HG02763 (cell line): ENCODE results near the gene RUNX2.
"Not testable (repeated sequence)": the region's sequence is repeated elsewhere in the genome, so short reads cannot be mapped to it uniquely, and the experiment has no call there.

ENCODE experiments used
- ATAC-seq: cut with Tn5 transposase; IDR thresholded peaks from one replicate; pipeline ENCODE4 v1.9.1; 2021; ENCODE audit warnings: mild to moderate bottlenecking, moderate library complexity; ENCODE audit not compliant: unreplicated experiment

Gene RUNX2

DNA sequence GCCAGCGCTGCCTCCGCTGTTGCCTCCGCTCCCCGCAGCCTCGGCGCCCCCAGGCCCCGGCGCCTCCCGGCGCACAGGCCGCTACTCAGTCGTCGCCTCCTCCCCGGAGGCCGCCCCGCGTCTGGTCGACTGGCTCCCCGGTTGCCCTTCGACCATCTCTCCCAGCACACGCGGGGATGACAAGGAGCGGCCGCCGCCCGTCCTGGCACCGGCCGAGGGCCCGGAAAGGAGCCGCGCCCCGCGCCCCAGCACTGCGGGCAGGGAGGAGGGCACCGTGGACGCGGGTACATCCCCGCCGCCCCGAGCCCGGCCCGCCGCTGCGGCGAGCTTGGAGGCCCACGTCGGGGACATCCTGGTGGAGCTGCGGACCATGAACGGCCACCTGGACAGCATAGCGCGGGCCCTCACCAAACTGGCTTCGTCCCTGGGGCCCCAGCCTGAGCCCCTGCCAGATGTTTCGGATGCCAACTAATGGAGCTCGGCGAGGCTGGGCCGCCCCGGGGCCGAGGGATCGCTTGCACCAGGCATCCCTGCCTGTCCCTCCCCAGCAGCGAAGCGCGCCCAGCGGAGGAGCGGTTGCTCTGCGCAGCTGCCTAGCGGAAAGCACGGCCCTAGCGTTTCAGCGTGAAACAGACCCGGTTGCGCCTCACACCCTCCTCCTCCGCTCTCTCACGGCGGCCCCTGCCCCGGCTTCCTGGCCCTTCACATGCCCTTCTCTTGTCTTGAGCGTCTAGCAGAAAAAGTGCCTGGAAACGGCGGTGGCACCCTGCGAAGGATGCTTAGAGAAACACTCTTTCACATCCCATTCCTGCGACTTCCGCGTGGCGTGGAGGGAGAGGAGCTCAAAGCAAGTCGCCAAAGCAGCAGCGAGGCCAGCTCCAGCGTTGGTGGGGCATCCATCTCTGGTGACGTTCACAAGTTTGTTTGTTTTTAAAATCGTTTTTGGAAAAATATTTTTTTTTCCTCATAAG lies 335.4 kb downstream of the RUNX2 start:
- no peak for ATAC-seq

GRCh38 chr6:45664707-45665106 lies 336.6 kb downstream of the RUNX2 start:
- no peak for ATAC-seq

- no peak for ATAC-seq
These were observed 337.7 kb downstream of the RUNX2 start for GRCh38 chr6:45665859-45666258.

DNA sequence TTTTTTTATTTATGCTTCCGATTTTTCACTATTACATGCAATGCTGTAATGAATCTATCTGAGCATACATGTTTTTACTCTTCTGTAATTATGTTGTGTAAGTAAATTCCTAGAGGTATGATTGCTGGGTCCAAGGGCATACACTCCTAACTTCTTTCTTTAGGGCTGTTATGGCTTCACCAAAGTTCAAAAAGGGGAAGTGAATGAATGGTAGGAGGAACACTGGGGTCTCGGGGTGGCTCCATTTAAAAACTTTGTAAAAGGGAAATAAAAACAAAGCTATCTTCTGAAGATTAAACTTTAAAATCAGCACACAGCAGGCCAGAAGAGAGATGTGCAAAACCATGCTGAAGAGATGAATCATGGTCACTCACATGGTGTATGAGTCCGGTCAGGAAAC lies 338.7 kb downstream of the RUNX2 start:
- ATAC-seq: no peak

DNA sequence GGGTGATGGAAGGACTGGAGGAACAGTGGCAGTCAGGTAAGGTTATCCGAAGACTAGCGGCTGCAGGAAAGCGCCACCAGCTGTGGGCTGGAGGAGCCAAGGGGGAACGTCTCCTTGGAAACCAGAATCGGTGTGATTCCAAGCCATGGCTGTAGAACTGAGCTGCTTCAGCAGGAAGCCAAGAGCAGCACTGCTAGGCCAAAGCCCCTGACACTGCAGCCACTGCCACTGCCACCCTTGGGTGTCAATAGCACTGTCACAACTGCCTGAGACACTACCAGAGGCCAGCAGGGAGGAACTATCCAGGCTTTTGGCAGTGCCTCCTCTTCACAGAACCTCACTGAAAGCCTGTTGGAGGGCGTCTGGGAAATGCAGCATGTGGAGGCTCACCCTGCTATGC lies 339.2 kb downstream of the RUNX2 start:
- no peak for ATAC-seq

DNA sequence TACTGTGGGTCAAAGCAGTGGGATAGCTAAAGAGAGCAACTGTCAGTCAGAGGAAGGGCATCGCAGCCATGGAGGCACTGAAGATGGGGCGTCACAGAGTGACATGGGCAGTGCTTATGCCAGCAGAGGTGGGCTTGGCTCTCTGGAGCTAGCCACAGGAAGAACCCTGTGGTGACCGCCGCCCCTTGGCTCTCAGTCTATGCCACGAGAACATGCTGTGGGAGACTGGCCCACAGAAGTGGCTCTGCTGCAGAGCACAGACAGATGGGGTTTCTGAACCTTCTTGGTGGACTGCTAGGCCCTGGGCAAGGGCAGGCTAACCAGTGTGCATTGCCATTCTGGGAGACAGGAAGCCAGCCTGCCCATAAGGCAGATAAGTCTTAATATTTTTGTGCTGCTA lies 339.6 kb downstream of the RUNX2 start:
- ATAC-seq: no peak

- ATAC-seq: no peak
These were observed 340.6 kb downstream of the RUNX2 start for GRCh38 chr6:45668705-45669104.

DNA sequence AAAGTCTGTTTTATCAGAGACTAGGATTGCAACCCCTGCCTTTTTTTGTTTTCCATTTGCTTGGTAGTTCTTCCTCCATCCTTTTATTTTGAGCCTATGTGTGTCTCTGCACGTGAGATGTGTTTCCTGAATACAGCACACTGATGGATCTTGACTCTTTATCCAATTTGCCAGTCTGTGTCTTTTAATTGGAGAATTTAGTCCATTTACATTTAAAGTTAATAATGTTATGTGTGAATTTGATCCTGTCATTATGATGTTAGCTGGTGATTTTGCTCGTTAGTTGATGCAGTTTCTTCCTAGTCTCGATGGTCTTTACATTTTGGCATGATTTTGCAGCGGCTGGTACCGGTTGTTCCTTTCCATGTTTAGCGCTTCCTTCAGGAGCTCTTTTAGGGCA lies 345.0 kb downstream of the RUNX2 start:
- ATAC-seq: not testable (repeated sequence)

DNA sequence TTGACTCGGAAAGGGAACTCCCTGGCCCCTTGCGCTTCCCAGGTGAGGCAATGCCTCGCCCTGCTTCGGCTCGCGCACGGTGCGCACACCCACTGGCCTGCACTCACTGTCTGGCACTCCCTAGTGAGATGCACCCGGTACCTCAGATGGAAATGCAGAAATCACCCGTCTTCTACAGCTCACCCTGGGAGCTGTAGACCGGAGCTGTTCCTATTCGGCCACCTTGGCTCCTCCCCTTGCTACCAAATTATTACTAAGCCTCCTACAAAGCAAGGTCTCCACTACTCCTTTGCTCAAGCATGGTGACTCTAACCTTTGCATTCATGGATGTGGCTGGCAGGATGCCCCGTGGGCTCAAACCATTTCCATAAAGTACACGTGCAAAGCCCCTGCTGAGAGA lies 347.0 kb downstream of the RUNX2 start:
- not testable (repeated sequence) for ATAC-seq

DNA sequence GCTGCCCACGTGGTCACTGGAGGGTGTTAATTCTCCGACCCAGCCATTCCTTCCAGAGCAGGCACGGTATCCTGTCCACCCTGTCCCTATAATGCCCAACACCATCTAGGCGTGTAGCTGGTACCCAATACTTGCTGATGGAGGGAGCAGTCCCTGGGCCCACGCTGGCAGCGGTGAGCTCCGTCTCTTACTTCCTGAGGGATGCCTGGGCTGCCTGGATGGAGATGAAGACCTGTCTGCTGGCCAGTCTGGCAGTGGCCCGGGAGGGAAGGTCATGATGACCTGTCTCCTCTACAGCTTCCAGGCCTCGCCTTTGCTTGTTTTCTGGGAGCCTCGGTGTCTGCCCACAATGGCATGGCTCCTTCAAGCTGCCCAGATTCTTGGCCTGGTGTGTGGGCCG lies 347.5 kb downstream of the RUNX2 start:
- no peak for ATAC-seq

- ATAC-seq: no peak
These were observed 348.2 kb downstream of the RUNX2 start for GRCh38 chr6:45676380-45676779.

GRCh38 chr6:45677381-45678284 lies 349.5 kb downstream of the RUNX2 start:
- ATAC-seq: peak; percentile 54

GRCh38 chr6:45678285-45678607 lies 350.1 kb downstream of the RUNX2 start:
- no peak for ATAC-seq

- ATAC-seq: no peak
These were observed 351.0 kb downstream of the RUNX2 start for GRCh38 chr6:45679163-45679562.

DNA sequence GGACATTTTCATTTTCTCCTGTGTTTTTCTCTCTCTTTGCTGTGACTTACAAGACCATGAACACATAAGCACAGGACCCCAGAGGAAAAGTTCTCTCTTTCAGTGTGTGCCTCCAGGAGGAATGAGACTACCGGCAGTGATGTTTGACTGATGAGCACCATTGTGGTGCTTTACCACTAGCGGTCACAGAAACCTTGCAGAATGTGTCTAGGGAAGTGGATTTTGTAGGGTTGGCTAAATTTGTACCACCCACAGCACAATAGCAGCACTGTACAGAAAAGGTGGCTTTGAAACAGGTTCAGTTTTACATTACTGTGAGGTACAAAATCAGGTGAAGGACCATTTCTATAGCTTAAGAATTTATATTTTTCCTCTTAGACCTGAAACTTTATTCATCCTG lies 351.5 kb downstream of the RUNX2 start:
- no peak for ATAC-seq

DNA sequence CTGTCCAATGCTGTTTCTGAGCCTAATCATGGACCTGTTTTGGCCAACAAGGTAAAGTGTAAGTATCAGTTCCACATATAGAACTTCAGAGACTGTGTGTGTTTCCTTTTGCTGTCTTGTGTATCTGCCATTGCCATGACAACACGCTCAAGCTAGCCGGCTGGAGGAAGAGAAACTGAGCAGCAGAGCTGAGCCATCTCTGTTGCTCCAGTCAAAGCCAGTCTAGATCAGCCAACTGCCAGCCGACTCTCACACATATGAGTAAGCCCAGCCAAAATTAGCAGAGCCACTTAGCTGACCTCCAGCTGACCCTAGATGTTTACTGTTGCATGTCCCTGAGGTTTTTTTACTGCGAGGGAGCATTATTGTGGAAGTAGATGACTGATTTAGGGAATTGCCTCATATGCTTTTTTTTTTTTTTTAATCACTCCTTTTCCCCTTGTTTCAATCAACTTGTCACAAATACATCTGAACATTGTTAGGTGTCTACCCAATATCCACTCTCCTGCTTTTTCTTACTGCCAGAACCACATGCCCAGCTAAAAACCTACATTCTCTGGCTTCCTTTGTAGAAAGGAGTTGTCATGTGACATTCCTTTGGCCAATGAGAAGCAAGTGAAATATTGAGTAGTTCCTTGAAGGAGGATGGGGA lies 353.9 kb downstream of the RUNX2 start:
- peak; percentile 90 for ATAC-seq

GRCh38 chr6:45684476-45684875 lies 356.3 kb downstream of the RUNX2 start:
- no peak for ATAC-seq

GRCh38 chr6:45685076-45685475 lies 356.9 kb downstream of the RUNX2 start:
- no peak for ATAC-seq

DNA sequence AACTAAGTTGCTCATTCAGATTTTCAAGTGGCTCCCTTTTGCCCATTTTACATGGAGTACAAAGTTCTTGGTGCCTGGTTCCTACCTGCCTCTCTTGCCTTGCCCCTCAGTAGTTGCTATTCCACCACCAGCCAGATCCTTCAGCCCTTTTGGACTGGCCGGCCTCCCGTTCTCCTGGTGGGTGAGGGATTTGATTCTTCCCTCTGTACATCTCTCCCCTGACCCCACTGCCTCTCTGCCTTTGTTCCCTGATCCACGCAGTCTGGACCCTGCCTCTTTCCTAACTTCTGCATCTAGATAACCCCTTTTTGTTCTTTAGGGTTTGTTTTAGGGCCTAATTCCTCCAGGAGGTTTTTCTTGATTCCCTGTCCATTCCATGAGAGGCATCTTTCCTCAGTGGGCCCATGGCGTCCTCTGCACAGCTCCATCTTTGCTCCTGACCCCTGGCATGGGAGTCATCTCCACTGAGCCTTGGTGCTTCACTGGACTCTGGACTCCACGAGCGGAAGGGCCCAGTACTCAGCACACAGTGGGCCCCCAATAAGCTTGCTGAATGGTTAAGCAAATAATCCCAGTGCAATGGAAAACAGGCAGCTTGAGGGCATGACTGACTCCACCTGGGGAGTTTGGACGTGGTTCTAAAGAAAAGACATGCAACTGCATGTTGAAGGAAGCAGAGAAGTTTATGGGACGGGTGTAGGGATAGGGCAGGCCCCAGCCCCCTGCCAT lies 358.9 kb downstream of the RUNX2 start:
- ATAC-seq: no peak

DNA sequence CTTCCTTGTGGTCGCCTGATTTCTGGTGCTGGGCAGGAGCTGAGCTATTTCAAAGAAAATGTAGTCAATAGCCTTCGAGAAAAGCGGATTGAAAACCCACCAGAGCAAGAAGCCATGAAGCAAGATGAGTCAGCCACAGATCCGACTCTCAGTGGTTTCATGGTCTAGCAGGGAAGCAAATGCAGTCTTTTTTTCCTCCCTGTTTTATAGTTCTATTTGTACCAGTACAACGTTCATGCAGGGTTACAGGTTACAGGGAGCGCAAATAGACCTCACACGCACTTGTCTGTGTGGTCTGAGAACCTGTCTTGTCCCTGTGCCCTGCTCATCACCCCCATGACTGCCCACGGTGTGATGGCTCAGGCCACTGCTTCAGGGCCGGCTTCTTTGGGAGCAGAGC lies 359.4 kb downstream of the RUNX2 start:
- peak; percentile 80 for ATAC-seq

- no peak for ATAC-seq
These were observed 360.1 kb downstream of the RUNX2 start for GRCh38 chr6:45688180-45688579.
